GM12874 (cell line): ENCODE data around the gene IFIT1B.

Experiments used
- CTCF ChIP-seq: IDR thresholded peaks from 2 replicates; pipeline ENCODE4 v1.5.1; 2011; ENCODE audit warnings: low read depth, mild to moderate bottlenecking, control low read depth, low read length, moderate library complexity; ENCODE audit not compliant: insufficient read depth

IFIT1B gene

GRCh38 chr10:89338713-89339112 lies 39.1 kb upstream of the IFIT1B start:
- no peak for TF ChIP-seq CTCF

- no peak for TF ChIP-seq CTCF
Measured at GRCh38 chr10:89339875-89340274, 38.0 kb upstream of the IFIT1B start.

GRCh38 chr10:89341649-89342048 lies 36.2 kb upstream of the IFIT1B start:
- no peak for TF ChIP-seq CTCF

GRCh38 chr10:89342206-89342958 lies 35.5 kb upstream of the IFIT1B start:
- TF ChIP-seq CTCF = no peak

GRCh38 chr10:89343089-89343767 lies 34.6 kb upstream of the IFIT1B start:
- no peak for TF ChIP-seq CTCF

GRCh38 chr10:89344156-89344555 lies 33.7 kb upstream of the IFIT1B start:
- TF ChIP-seq CTCF = no peak

GRCh38 chr10:89345367-89346000 lies 32.4 kb upstream of the IFIT1B start:
- no peak for TF ChIP-seq CTCF
